D721Med (cell line): ENCODE data around the gene RARB.

ENCODE experiments used
- DNase-seq: peaks from one replicate; pipeline ENCODE4 v3.0.0; 2011; ENCODE audit warnings: low spot score; ENCODE audit not compliant: insufficient read length
- FAIRE-seq: peaks from 2 replicates; lab custom pipeline; 2011; peaks lifted over from hg19 to GRCh38; lab: Jason Lieb, UNC
- TF ChIP-seq, protein P1 (sequence below): IDR thresholded peaks from 2 replicates; pipeline ENCODE4 v1.5.1; 2012; ENCODE audit warnings: mild to moderate bottlenecking, control low read depth; ENCODE audit not compliant: insufficient read depth; ENCODE audit errors: missing control alignments

Gene RARB

DNA sequence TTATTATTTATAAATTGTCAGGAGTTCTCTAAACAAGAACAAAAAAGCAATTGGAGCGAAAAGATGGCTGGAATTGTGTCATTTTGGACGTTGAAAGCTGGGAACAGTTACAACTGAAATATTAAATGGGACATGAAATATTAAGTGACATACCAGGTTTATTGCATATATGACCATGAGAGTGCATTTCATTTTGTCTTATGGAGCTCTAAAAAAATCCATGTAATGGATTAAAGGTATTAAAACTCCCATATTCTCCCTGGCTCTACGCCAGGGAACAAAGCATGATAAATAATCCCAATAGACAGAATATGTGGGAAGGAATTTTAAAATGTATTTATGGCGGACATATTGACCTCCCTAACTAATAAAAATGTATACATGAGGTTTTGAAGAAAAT is 17.7 kb downstream of the RARB start:
- DNase-seq (no peak), FAIRE-seq (no peak)
- TF ChIP-seq, protein P1, sequence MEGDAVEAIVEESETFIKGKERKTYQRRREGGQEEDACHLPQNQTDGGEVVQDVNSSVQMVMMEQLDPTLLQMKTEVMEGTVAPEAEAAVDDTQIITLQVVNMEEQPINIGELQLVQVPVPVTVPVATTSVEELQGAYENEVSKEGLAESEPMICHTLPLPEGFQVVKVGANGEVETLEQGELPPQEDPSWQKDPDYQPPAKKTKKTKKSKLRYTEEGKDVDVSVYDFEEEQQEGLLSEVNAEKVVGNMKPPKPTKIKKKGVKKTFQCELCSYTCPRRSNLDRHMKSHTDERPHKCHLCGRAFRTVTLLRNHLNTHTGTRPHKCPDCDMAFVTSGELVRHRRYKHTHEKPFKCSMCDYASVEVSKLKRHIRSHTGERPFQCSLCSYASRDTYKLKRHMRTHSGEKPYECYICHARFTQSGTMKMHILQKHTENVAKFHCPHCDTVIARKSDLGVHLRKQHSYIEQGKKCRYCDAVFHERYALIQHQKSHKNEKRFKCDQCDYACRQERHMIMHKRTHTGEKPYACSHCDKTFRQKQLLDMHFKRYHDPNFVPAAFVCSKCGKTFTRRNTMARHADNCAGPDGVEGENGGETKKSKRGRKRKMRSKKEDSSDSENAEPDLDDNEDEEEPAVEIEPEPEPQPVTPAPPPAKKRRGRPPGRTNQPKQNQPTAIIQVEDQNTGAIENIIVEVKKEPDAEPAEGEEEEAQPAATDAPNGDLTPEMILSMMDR: no peak

DNA sequence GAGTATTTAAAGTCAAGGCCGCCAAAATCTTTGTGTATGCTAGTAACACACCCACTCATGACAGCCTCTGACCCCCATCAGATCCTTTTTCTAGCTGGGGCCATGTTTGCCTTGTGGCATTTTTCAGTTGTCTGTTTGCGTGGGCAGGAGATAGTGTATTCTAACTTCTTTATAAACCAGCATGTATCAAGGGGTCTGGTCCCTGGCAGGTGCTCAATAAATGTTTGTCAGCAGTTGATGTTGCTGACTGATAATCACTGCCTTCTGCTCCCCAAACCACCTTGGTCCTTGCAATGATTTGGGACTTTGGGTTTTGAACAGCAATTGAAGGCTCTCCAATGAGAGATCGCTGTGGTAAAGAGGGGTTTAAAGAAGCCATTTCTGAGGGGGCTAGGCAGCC is 19.2 kb downstream of the RARB start:
- DNase-seq: no peak
- no peak for FAIRE-seq
- TF ChIP-seq, protein P1: no peak

DNA sequence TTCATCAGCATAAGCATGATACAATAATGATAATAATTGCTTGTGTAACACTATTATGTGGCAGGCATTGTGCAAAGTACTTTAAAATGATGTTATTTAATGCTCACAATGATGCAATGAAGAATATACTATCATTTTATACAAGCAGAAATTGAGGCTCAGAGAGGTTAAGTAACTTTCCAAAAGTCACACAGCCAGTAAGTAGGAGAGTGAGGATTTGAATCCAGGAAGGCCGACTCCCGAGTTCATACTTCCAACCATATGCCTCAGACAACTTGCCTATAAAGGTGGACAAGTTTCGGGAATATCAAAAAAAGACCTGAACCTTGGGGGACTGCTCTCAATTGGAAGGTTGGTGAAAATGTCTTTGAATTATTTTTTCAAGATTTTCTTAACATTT is 19.9 kb downstream of the RARB start:
- DNase-seq: no peak
- TF ChIP-seq, protein P1: no peak
- FAIRE-seq: no peak

DNA sequence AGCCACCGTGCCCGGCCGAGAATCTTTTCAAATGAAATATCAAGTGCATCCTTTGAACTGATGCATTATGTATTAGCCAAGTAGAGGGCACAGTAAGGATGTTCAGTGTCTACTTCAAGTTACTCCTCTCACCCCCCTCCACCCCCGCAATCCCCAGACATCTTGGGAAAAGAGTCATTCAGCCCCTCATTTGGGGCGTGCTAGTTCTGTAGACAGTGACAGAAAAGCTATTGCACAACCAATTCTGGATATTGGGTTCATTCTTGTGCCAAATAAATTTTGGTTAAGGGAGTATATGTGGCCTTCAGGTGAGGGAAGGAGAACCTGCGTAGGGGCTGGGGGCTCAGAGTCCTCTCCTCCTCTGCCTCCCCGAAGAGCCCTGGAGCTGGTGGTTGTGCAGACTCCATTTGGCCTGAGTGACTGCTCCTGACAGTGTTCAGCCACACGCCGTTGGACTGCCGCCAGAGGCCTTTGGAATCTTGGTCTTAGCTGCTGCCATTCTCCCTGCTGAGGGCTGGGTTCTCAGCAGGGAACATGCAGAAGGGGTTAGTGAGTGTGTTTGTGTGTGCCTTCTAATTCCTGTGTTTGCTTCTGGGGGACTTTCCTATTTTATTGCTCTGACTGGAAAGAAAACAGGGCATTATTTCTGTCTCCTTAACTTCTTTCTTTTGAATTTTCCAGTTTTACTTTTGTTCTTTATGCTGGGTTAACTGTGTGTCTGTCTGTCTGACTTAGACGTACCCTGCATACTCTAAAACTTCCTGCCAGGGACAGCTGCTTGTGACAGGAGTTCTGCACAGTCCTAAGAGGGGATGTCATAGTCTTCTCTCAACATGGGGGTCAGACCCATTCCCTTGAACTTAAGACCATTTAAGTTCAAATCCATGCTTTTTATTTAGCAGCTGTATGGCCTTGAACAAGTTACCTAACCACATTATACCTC is 21.0 kb downstream of the RARB start:
- DNase-seq (no peak), FAIRE-seq (no peak)
- TF ChIP-seq, protein P1: no peak

DNA sequence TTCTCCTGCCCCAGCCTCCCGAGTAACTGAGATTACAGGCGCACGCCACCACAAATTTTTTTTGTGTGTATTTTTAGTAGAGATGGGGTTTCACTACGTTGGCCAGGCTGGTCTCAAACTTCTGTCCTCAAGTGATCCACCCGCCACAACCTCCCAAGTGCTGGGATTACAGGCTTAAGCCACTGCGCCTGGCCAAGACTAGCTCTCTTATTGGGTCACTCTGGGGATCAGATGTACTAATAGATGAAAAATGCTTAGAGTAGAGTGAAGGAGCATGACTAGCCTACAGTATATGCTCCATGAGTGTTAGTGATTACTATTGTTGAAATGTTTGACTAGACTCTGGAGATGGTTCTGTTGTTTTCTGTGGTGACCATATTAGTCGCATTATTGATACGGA is 21.8 kb downstream of the RARB start:
- FAIRE-seq (no peak), DNase-seq (no peak)
- TF ChIP-seq, protein P1: no peak

DNA sequence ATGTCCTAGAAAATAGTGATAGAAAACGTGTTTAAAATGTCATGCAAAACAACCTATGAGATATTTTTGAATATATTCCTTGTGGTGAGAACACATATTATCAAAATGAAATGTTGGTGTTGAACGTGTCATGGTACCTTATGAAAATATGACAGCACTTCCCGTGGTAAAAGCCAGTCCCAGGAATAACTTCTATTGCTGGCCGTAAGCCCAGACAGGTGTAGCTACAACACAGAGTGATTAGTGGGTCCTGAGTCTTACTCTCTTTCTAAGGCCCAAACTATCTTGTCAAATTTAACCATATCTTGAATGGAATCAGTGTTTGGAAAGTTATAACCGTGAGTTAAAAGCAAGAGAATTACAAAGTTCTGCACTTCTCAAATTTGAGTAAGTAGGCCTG is 24.1 kb downstream of the RARB start:
- DNase-seq: no peak
- TF ChIP-seq, protein P1: no peak
- no peak for FAIRE-seq

DNA sequence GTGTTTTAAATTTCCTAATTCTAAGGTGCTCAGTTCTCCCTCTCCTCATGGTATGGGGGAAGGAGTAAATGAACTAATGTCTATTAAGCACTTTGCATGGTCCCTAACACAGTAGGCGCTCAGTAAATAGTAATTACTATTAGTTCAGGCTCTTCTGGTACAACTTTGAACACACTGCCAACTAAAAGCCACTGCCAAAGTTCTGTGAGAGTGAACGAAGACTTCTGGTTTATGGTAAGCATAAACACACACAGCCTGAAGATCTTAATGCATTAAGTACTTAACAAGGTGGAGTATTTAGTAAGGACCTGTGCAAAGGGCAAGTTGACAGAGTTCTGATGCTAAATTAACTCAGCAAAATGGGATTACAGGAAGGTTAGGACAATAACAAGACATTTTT is 24.7 kb downstream of the RARB start:
- FAIRE-seq (no peak), DNase-seq (no peak)
- TF ChIP-seq, protein P1: no peak
